C4-2B (cell line): ENCODE measurements around the gene USP6NL.

Experiments used
- CTCF ChIP-seq: fragments of 450-650 bp; conservative IDR thresholded peaks from 2 replicates; pipeline ENCODE4 v1.5.1; 2017; ENCODE audit warnings: mild to moderate bottlenecking
- ZFX ChIP-seq: fragments of 450-650 bp; IDR thresholded peaks from 2 replicates; pipeline ENCODE4 v1.6.1; 2017

DNA sequence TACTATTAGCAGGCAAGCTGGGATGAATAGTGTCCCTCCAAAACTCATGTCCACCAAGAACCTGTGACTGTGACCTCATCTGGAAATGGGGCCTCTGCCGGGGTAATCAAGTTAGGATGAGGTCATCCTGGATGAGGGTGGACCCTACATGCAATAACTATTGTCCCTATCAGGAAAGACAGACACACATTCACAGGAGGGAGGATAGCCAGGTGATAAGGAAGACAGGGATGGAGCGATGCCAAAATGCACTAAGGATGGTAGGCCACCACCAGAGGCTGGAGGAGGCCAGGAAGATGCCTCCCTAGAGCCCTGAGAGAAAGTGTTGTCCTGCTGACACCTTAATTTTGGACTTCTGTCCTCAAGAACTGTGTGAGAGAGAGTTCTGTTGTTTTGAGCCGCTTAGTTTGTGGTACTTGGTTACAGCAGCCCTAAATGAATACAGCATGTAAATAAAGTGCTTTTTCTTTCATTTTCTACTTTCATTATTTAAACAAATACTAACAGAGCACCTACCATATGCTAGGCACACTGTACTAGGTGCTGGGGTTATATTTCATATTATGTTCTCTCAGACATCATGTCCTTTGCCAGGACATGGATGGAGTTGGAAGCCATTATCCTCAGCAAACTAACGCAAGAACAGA lies 111.9 kb downstream of the USP6NL start:
- TF ChIP-seq CTCF, result no peak
- no peak for TF ChIP-seq ZFX
